ENCODE results near the gene TMOD3.

Gene TMOD3

GRCh38 chr15:51908316-51908715 lies 78.9 kb downstream of the TMOD3 start:
- DNase-seq (ENCODE audit: low spot score), result no peak

- no peak for DNase-seq (ENCODE audit: low spot score)
These were observed 80.1 kb downstream of the TMOD3 start for GRCh38 chr15:51909584-51909983.

- DNase-seq (ENCODE audit: low spot score), result no peak
These were observed 83.1 kb downstream of the TMOD3 start for GRCh38 chr15:51912528-51912927.

- no peak for DNase-seq (ENCODE audit: low spot score)
These were observed 88.0 kb downstream of the TMOD3 start for GRCh38 chr15:51917493-51917892.

GRCh38 chr15:51924156-51925068 lies 95.0 kb downstream of the TMOD3 start:
- DNase-seq (ENCODE audit: low spot score), result peak; percentile 40

- no peak for DNase-seq (ENCODE audit: low spot score)
These were observed 97.4 kb downstream of the TMOD3 start for GRCh38 chr15:51926809-51927208.

GRCh38 chr15:51931016-51931415 lies 101.6 kb downstream of the TMOD3 start:
- DNase-seq (ENCODE audit: low spot score), result no peak

- no peak for DNase-seq (ENCODE audit: low spot score)
These were observed 102.2 kb downstream of the TMOD3 start for GRCh38 chr15:51931638-51932037.

GRCh38 chr15:51932161-51932560 lies 102.7 kb downstream of the TMOD3 start:
- DNase-seq (ENCODE audit: low spot score), result no peak

- DNase-seq (ENCODE audit: low spot score), result no peak
These were observed 106.1 kb downstream of the TMOD3 start for GRCh38 chr15:51935466-51936104.

GRCh38 chr15:51936105-51936478 lies 106.6 kb downstream of the TMOD3 start:
- DNase-seq (ENCODE audit: low spot score), result no peak

- DNase-seq (ENCODE audit: low spot score), result no peak
These were observed 108.8 kb downstream of the TMOD3 start for GRCh38 chr15:51938286-51938685.

- DNase-seq (ENCODE audit: low spot score), result no peak
These were observed 109.8 kb downstream of the TMOD3 start for GRCh38 chr15:51939216-51939615.

GRCh38 chr15:51947124-51947523 lies 117.7 kb downstream of the TMOD3 start:
- DNase-seq (ENCODE audit: low spot score), result no peak

GRCh38 chr15:51952805-51953204 lies 123.4 kb downstream of the TMOD3 start:
- DNase-seq (ENCODE audit: low spot score), result no peak

GRCh38 chr15:51955504-51955903 lies 126.1 kb downstream of the TMOD3 start:
- DNase-seq (ENCODE audit: low spot score), result peak; percentile 35
